ENCODE measurements around the gene RNF8. TPM values are rescaled to one million over a fixed set of nuclear protein-coding genes. Genes with fewer than 3 reads are reported as not detected.
A peak's percentile ranks its signal among the peaks of the same experiment; 100 is the strongest.

The RNF8 gene
- total and polyA plus RNA-seq, 3 donors from 2014 or later = 44.0 to 49.9 (median 49.4) TPM

DNA sequence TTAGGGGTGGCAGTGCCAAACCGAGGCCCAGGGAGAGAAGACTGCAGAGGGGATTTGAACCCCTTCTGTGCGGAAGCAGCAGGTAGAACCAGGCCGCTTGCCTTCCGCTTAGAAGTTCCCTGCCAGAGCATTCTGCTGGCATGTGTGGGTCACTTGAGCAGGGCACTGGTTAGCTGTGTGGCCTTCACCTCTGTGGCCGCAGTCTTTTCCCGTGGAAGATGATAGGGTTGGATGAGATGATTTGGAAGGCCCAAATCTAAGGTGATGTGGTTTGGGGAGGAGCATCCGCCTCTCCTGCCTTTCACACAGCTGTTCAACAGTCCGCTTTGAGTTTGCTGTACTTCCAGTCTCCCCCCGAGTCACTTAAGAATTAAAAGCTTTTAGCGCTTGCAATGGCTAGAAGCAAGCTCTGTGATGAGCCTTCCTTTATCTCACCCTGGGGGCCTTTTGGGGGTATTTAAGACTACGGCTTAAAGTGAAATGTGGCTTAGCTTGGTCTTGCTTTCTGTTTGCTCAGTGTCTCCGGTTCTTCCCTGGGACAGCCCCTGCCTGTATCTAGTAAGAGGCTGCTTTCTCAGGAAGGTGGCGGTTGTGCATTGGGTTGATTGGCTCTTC lies 80.0 kb downstream of the RNF8 start:
- peak overlapping the region; percentile 95 to 99 for H3K4me3 ChIP-seq
- H3K4me1 ChIP-seq = peaks cover 22% of the 10 kb centered on the region
- peak; percentile 44 for DNase-seq
- 3 to 5% methylated on average over 12 to 13 of the region's 13 CpGs for WGBS, 2 donors
- peak overlapping the region; percentile 91 to 95 for H3K27ac ChIP-seq
- H3K9me3 ChIP-seq = no peaks in the 10 kb centered on the region
- no peaks in the 10 kb centered on the region for H3K36me3 ChIP-seq (ENCODE audit: low read depth, missing control alignments)
- intact Hi-C loops (cut with DNase I; ENCODE audit: low total_unique reads) = no loop called here
- no peaks in the 10 kb centered on the region for H3K27me3 ChIP-seq
- TF ChIP-seq, protein P1, sequence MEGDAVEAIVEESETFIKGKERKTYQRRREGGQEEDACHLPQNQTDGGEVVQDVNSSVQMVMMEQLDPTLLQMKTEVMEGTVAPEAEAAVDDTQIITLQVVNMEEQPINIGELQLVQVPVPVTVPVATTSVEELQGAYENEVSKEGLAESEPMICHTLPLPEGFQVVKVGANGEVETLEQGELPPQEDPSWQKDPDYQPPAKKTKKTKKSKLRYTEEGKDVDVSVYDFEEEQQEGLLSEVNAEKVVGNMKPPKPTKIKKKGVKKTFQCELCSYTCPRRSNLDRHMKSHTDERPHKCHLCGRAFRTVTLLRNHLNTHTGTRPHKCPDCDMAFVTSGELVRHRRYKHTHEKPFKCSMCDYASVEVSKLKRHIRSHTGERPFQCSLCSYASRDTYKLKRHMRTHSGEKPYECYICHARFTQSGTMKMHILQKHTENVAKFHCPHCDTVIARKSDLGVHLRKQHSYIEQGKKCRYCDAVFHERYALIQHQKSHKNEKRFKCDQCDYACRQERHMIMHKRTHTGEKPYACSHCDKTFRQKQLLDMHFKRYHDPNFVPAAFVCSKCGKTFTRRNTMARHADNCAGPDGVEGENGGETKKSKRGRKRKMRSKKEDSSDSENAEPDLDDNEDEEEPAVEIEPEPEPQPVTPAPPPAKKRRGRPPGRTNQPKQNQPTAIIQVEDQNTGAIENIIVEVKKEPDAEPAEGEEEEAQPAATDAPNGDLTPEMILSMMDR (IDR thresholded peaks at IDR 0.05) = no peak
- no peak for TF ChIP-seq POLR2A (IDR thresholded peaks at IDR 0.05)

DNA sequence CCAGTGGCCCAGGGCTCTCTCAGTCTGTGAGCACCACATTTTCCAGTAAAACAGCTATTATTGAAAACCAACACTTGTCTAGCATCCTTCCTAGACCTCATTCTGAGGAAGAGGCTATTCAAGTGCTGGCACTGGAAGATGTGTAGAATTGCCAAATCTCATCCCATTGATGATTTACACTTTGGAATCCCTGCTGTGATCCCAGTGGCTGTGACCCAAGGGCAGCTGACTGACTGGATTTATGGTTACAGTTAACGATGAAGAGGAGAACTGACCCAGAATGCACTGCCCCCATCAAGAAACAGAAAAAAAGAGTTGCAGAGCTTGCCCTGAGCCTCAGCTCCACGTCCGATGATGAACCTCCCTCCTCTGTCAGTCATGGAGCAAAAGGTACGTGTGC lies 81.6 kb downstream of the RNF8 start:
- peak overlapping the region in 1 of 2 donors; percentile 99 for H3K4me3 ChIP-seq
- TF ChIP-seq POLR2A (IDR thresholded peaks at IDR 0.05) = no peak
- TF ChIP-seq, protein P1 (IDR thresholded peaks at IDR 0.05) = no peak
- H3K27ac ChIP-seq = no peak overlapping the region
- peaks cover 36% of the 10 kb centered on the region for H3K4me1 ChIP-seq
- no peaks in the 10 kb centered on the region for H3K9me3 ChIP-seq
- H3K36me3 ChIP-seq (ENCODE audit: low read depth, missing control alignments) = no peaks in the 10 kb centered on the region
- no peaks in the 10 kb centered on the region for H3K27me3 ChIP-seq
- DNase-seq = no peak
- intact Hi-C loops (cut with DNase I; ENCODE audit: low total_unique reads) = no loop called here
- WGBS, 2 donors = 50 to 61% methylated on average over 4 of the region's 4 CpGs

DNA sequence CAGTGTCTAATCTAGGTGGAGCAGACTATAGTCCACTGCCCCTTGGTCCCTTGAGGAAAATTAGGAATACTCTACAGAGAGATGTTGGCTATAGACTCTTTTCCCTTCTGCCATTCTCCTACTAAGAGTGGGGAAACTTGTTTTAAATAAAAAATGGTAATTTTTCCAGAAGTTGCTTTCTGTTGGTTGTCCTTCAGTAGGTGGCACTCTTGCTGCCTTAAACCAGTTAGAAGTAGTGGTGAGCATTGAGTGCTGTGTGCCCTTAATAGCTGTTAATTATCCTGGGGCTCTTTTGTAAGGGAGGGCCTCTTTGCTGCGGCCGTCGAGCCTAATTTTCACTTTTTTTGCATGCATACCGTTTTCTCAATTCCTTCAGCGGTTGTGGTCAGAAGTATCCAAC lies 82.0 kb downstream of the RNF8 start:
- no peaks in the 10 kb centered on the region for H3K36me3 ChIP-seq (ENCODE audit: low read depth, missing control alignments)
- no peaks in the 10 kb centered on the region for H3K9me3 ChIP-seq
- H3K4me3 ChIP-seq = no peak overlapping the region
- TF ChIP-seq, protein P1 (IDR thresholded peaks at IDR 0.05) = no peak
- no peak for TF ChIP-seq POLR2A (IDR thresholded peaks at IDR 0.05)
- no peak for DNase-seq
- intact Hi-C loops (cut with DNase I; ENCODE audit: low total_unique reads) = no loop called here
- H3K27ac ChIP-seq = no peak overlapping the region
- H3K4me1 ChIP-seq = peaks cover 40% of the 10 kb centered on the region
- 68 to 75% methylated on average over 5 of the region's 5 CpGs for WGBS, 2 donors
- no peaks in the 10 kb centered on the region for H3K27me3 ChIP-seq

DNA sequence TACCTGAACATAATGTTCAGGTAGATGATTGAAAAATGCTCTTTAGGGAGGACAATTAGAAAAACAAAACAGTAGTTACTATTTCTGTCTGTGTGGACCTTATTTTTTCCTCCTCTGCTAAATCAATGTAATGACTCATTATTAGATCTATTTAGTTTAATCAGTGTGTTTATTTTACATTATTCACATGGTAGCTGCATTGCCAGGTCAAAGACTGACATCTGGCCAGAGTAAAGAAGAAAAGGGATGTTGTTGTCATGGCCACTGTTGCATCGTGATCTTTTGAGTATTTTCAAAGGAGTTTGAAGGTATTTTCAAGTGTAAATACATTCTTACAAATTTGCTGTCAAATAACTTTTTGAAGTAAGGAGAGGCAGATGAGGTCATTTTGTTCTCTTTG lies 85.1 kb downstream of the RNF8 start:
- DNase-seq = no peak
- Histone ChIP-seq H3K27me3 (no peaks in the 10 kb centered on the region), H3K4me3 (no peak overlapping the region), H3K4me1 (peaks cover 47% of the 10 kb centered on the region), H3K36me3 (ENCODE audit: low read depth, missing control alignments) (no peaks in the 10 kb centered on the region), H3K9me3 (no peaks in the 10 kb centered on the region), H3K27ac (peak overlapping the region; percentile 12 to 37)
- TF ChIP-seq, protein P1 (IDR thresholded peaks at IDR 0.05) = no peak
- no peak for TF ChIP-seq POLR2A (IDR thresholded peaks at IDR 0.05)
- WGBS, 2 donors = 45 to 73% methylated on average over 1 of the region's 1 CpG
- intact Hi-C loops (cut with DNase I; ENCODE audit: low total_unique reads) = no loop called here

DNA sequence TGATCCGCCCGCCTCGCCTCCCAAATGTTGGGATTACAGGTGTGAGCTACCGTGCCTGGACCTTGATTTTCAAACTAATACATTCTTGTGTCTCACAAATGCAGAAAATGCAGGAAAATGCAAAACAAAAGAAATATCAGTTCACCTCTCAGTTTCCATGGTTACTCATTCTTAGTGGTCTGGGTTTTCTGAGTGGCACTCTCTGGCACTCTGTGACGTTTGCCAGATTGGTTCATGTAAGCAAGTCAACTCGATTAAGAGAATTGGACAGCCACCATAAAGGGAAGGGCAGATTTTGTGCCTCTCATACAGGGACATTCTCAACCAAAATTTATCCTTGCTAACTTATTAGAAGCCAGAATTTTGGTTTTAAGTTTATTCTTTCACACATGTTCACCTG lies 87.9 kb downstream of the RNF8 start:
- intact Hi-C loops (cut with DNase I; ENCODE audit: low total_unique reads) = no loop called here
- H3K4me3 ChIP-seq = no peak overlapping the region
- peaks cover 33% of the 10 kb centered on the region for H3K4me1 ChIP-seq
- no peak for DNase-seq
- 83 to 92% methylated on average over 6 of the region's 6 CpGs for WGBS, 2 donors
- no peak for TF ChIP-seq POLR2A (IDR thresholded peaks at IDR 0.05)
- TF ChIP-seq, protein P1 (IDR thresholded peaks at IDR 0.05) = no peak
- H3K36me3 ChIP-seq (ENCODE audit: low read depth, missing control alignments) = no peaks in the 10 kb centered on the region
- peak overlapping the region in 1 of 2 donors; percentile 36 for H3K27ac ChIP-seq
- no peaks in the 10 kb centered on the region for H3K27me3 ChIP-seq
- H3K9me3 ChIP-seq = no peaks in the 10 kb centered on the region

Measured in testis (tissue), 3 donors.